Endothelial cell of umbilical vein (primary cell): Measurements from ENCODE around the gene CLEC5A. TPM values are rescaled to one million over a fixed set of nuclear protein-coding genes. Genes with fewer than 3 reads are reported as not detected.

Experiments
- BruUV-seq: library from RNA; stranded (reverse); fragments of 400-500 nt; replicated peaks from 2 replicates; lab custom pipeline; 2021; lab: Mats Ljungman, UMichigan
- CTCF ChIA-PET: fragments of 300-600, 350-600 bp; sonication (Branson Sonifier 250); formaldehyde crosslinking; loops from one replicate; lab custom pipeline; 2021; ENCODE audit warnings: antibody characterized with exemption, inconsistent platforms; lab: Charles Lee
- POLR2A ChIA-PET: fragments of 300-600, 350-600 bp; sonication (Branson Sonifier 250); formaldehyde crosslinking; loops from one replicate; lab custom pipeline; 2021; ENCODE audit warnings: antibody characterized with exemption, inconsistent platforms; lab: Charles Lee
- DNase-seq: peaks from one replicate; pipeline ENCODE4 v3.0.0-alpha.2; 2011; ENCODE audit warnings: low read depth, low spot score
- FAIRE-seq: peaks from 2 replicates; lab custom pipeline; 2011; peaks lifted over from hg19 to GRCh38; lab: Jason Lieb, UNC
- H2AFZ ChIP-seq: 2 replicates; pipeline ENCODE4 v1.6.0; 2012; ENCODE audit warnings: low read depth, low read length, control low read depth, inconsistent platforms
- H3K27ac ChIP-seq: 2 replicates; pipeline ENCODE4 v1.5.1; 2011; ENCODE audit warnings: low read depth, mild to moderate bottlenecking, control low read depth, low read length, moderate library complexity; ENCODE audit not compliant: insufficient read depth
- H3K27me3 ChIP-seq, 2 experiments: 2 replicates each; pipeline versions ENCODE4 v1.6.0 to v1.6.1; 2011; ENCODE audit warnings: low read length in 2 of 2, mixed read lengths in 1 of 2; ENCODE audit not compliant: control insufficient read depth in 2 of 2, insufficient read depth in 2 of 2
- H3K36me3 ChIP-seq, 2 experiments: 2 replicates in 1 of 2; 3 replicates in 1 of 2; pipeline ENCODE4 v1.5.1; 2011; ENCODE audit warnings: low read length in 2 of 2, mild to moderate bottlenecking in 1 of 2, moderate library complexity in 1 of 2; ENCODE audit not compliant: control insufficient read depth in 2 of 2, insufficient read depth in 2 of 2; ENCODE audit errors: extremely low read depth in 1 of 2
- H3K4me1 ChIP-seq: 3 replicates; pipeline ENCODE4 v1.5.1; 2011; ENCODE audit warnings: mild to moderate bottlenecking, low read length; ENCODE audit not compliant: control insufficient read depth, insufficient read depth; ENCODE audit errors: extremely low read depth
- H3K4me2 ChIP-seq: 2 replicates; pipeline ENCODE4 v1.6.1; 2011; ENCODE audit warnings: low read length, control low read depth, mixed read lengths; ENCODE audit not compliant: insufficient read depth
- H3K4me3 ChIP-seq, 3 experiments: fragments of 200-600 bp in 1 of 3; sonication (generic), shearing (Covaris generic) in 1 of 3; replicated peaks in 1 of 3; 2 replicates each; pipeline ENCODE4 v1.5.1; 2011 to 2016; ENCODE audit warnings: control low read depth in 3 of 3, low read length in 3 of 3, mild to moderate bottlenecking in 2 of 3, inconsistent platforms in 1 of 3, low read depth in 1 of 3, moderate library complexity in 1 of 3; ENCODE audit not compliant: insufficient read depth in 1 of 3
- H3K79me2 ChIP-seq: 2 replicates; pipeline ENCODE4 v1.6.0; 2012; ENCODE audit warnings: low read length, inconsistent platforms; ENCODE audit not compliant: control insufficient read depth, insufficient read depth
- H3K9ac ChIP-seq: replicated peaks from 2 replicates; pipeline ENCODE3; 2011; ENCODE audit warnings: low read length, control low read depth; ENCODE audit not compliant: insufficient read depth; ENCODE audit errors: extremely low read depth
- H3K9me1 ChIP-seq: replicated peaks from 3 replicates; pipeline ENCODE4 v1.6.0; 2011; ENCODE audit warnings: mild to moderate bottlenecking, low read length; ENCODE audit not compliant: control insufficient read depth, insufficient read depth; ENCODE audit errors: extremely low read depth
- H3K9me3 ChIP-seq: replicated peaks from 2 replicates; pipeline ENCODE4 v1.5.1; 2012; ENCODE audit warnings: low read length, inconsistent platforms; ENCODE audit not compliant: control insufficient read depth, insufficient read depth
- H4K20me1 ChIP-seq: replicated peaks from 2 replicates; pipeline ENCODE3; 2011; ENCODE audit warnings: mild to moderate bottlenecking, low read length; ENCODE audit not compliant: control insufficient read depth, insufficient read depth; ENCODE audit errors: extremely low read depth
- EZH2 ChIP-seq: IDR thresholded peaks from 2 replicates; pipeline ENCODE4 v1.6.1; 2012; ENCODE audit warnings: borderline replicate concordance, low read depth, mild to moderate bottlenecking, moderate library complexity, low read length, inconsistent platforms; ENCODE audit not compliant: severe bottlenecking
- FOS ChIP-seq: IDR thresholded peaks from 2 replicates; pipeline ENCODE4 v1.6.1; 2011; ENCODE audit warnings: mild to moderate bottlenecking, low read length, moderate library complexity, borderline replicate concordance; ENCODE audit not compliant: insufficient read depth
- GATA2 ChIP-seq: IDR thresholded peaks from 2 replicates; pipeline ENCODE4 v1.7.0; 2011; ENCODE audit warnings: low read depth, mild to moderate bottlenecking, moderate library complexity, mixed read lengths, low read length; ENCODE audit not compliant: insufficient read length, insufficient read depth
- JUN ChIP-seq: IDR thresholded peaks from 2 replicates; pipeline ENCODE4 v1.6.1; 2011; ENCODE audit warnings: borderline replicate concordance, low read depth; ENCODE audit not compliant: insufficient read length, insufficient read depth
- MAX ChIP-seq: IDR thresholded peaks from 2 replicates; pipeline ENCODE4 v1.6.1; 2011; ENCODE audit not compliant: insufficient read depth, insufficient read length
- MYC ChIP-seq: IDR thresholded peaks from one replicate; pipeline ENCODE4 v1.6.1; 2011; ENCODE audit warnings: mild to moderate bottlenecking, low read depth, low read length
- POLR2A ChIP-seq: IDR thresholded peaks from 2 replicates; pipeline ENCODE4 v1.6.1; 2012; ENCODE audit warnings: low read depth, mild to moderate bottlenecking, control low read depth, low read length
- POLR2AphosphoS5 ChIP-seq: IDR thresholded peaks from 2 replicates; pipeline ENCODE4 v1.6.1; 2012; ENCODE audit warnings: low read depth, mild to moderate bottlenecking, control low read depth, low read length, moderate library complexity; ENCODE audit not compliant: insufficient read depth
- dilution Hi-C: fragments of 300-500 bp; cut with MboI; formaldehyde crosslinking; loops from one replicate; pipeline ENCODE4 v1.15.0; 2019; ENCODE audit warnings: low sequenced_read_pairs; ENCODE audit not compliant: extremely low pct_ligation_motif_present
- intact Hi-C: fragments of 100-400 bp; cut with micrococcal nuclease; formaldehyde crosslinking; loops from one replicate; pipeline ENCODE4 v1.10.0; 2022
- polyA plus RNA-seq, 4 experiments: library from polyadenylated mRNA; depleted of rRNA in 3 of 4; stranded (reverse) in 3 of 4; unstranded in 1 of 4; fragments of >200 nt; gene quantifications; 2 replicates each; pipeline versions ENCODE4 v1.2.1 to v1.2.3, GENCODE V29; 2011 to 2012; ENCODE audit warnings: missing spikeins in 1 of 4
- total RNA-seq: library from RNA; stranded (reverse); gene quantifications from 2 replicates; pipeline ENCODE4 v1.2.3, GENCODE V29; 2021
- TF ChIP-seq, protein P1 (sequence below), 2 donors: IDR thresholded peaks; 1 replicate in 1 of 2; 2 replicates in 1 of 2; pipeline ENCODE4 v1.5.1; 2011; ENCODE audit warnings: low read length in 2 of 2, mild to moderate bottlenecking in 2 of 2, moderate library complexity in 2 of 2, control low read depth in 1 of 2, inconsistent platforms in 1 of 2, low read depth in 1 of 2; ENCODE audit not compliant: insufficient read depth in 1 of 2; ENCODE audit errors: extremely low read depth in 1 of 2

The CLEC5A gene
- total and polyA plus RNA-seq, 2 donors (not counting 3 experiments of a cell fraction or from before 2014, with no cell fraction given), result not detected

GRCh38 chr7:141877365-141877764 is 69.4 kb downstream of the CLEC5A start:
- no peaks in the 10 kb centered on the region for H3K79me2 ChIP-seq
- intact Hi-C loops, result no loop called here
- no peaks in the 10 kb centered on the region for H3K36me3 ChIP-seq
- dilution Hi-C loops, result no loop called here
- no peaks in the 10 kb centered on the region for H3K27me3 ChIP-seq
- H3K4me2 ChIP-seq, result no peak overlapping the region
- CTCF ChIA-PET, result no interaction called here
- no peak overlapping the region for H3K9ac ChIP-seq
- no peaks in the 10 kb centered on the region for H4K20me1 ChIP-seq
- no peak for FAIRE-seq
- no TSS peak for BruUV-seq
- no peaks in the 10 kb centered on the region for H3K9me3 ChIP-seq
- H3K4me3 ChIP-seq, result no peak overlapping the region
- no peak for DNase-seq
- H3K9me1 ChIP-seq, result no peaks in the 10 kb centered on the region
- POLR2A ChIA-PET, result no interaction called here
- H2AFZ ChIP-seq, result no peak overlapping the region
- no peak overlapping the region for H3K27ac ChIP-seq
- no peak for TF ChIP-seq EZH2
- TF ChIP-seq POLR2AphosphoS5, result no peak
- no peak for TF ChIP-seq GATA2
- TF ChIP-seq FOS, result no peak
- TF ChIP-seq MYC, result no peak
- TF ChIP-seq MAX, result no peak
- TF ChIP-seq POLR2A, result no peak
- no peak for TF ChIP-seq JUN
- TF ChIP-seq, protein P1, sequence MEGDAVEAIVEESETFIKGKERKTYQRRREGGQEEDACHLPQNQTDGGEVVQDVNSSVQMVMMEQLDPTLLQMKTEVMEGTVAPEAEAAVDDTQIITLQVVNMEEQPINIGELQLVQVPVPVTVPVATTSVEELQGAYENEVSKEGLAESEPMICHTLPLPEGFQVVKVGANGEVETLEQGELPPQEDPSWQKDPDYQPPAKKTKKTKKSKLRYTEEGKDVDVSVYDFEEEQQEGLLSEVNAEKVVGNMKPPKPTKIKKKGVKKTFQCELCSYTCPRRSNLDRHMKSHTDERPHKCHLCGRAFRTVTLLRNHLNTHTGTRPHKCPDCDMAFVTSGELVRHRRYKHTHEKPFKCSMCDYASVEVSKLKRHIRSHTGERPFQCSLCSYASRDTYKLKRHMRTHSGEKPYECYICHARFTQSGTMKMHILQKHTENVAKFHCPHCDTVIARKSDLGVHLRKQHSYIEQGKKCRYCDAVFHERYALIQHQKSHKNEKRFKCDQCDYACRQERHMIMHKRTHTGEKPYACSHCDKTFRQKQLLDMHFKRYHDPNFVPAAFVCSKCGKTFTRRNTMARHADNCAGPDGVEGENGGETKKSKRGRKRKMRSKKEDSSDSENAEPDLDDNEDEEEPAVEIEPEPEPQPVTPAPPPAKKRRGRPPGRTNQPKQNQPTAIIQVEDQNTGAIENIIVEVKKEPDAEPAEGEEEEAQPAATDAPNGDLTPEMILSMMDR (IDR thresholded peaks at IDR 0.05; ENCODE audit: extremely low read depth in 1 of 2, insufficient read depth in 1 of 2, low read depth in 1 of 2, low read length in 2 of 2), result no peak
- H3K4me1 ChIP-seq, result no peaks in the 10 kb centered on the region

Other genes starting within 250 kb of the CLEC5A start
- 25.9 and 35.0 TPM in 2 replicates for gene DENND11, start 244.8 kb downstream of the CLEC5A start, total RNA-seq
- gene DENND11, start 244.8 kb downstream of the CLEC5A start, polyA plus RNA-seq, result 11.6 and 14.7 TPM in 2 replicates
- gene WEE2, start 238.6 kb downstream of the CLEC5A start, total RNA-seq, result not detected in 2 replicates
- not detected in 2 replicates for gene WEE2, start 238.6 kb downstream of the CLEC5A start, polyA plus RNA-seq
- 164 and 169 TPM in 2 replicates for gene SSBP1, start 208.6 kb downstream of the CLEC5A start, total RNA-seq
- 60.0 and 77.9 TPM in 2 replicates for gene SSBP1, start 208.6 kb downstream of the CLEC5A start, polyA plus RNA-seq
- 1.3 and 2.0 TPM in 2 replicates for gene TAS2R3, start 182.9 kb downstream of the CLEC5A start, total RNA-seq
- gene TAS2R3, start 182.9 kb downstream of the CLEC5A start, polyA plus RNA-seq, result 0.08 TPM in 2 replicates
- gene TAS2R4, start 170.3 kb downstream of the CLEC5A start, total RNA-seq, result 0.88 and 1.4 TPM in 2 replicates
- 0.18 and 0.30 TPM in 2 replicates for gene TAS2R4, start 170.3 kb downstream of the CLEC5A start, polyA plus RNA-seq
- gene TAS2R5, start 156.8 kb downstream of the CLEC5A start, total RNA-seq, result 0.85 and 2.0 TPM in 2 replicates
- gene TAS2R5, start 156.8 kb downstream of the CLEC5A start, polyA plus RNA-seq, result 1.3 and 1.6 TPM in 2 replicates
- not detected in 2 replicates for gene PRSS37, start 105.5 kb downstream of the CLEC5A start, total RNA-seq
- not detected in 2 replicates for gene PRSS37, start 105.5 kb downstream of the CLEC5A start, polyA plus RNA-seq
- gene OR9A4, start 30.6 kb downstream of the CLEC5A start, total RNA-seq, result not detected in 2 replicates
- not detected in 2 replicates for gene OR9A4, start 30.6 kb downstream of the CLEC5A start, polyA plus RNA-seq
- gene TAS2R38, start 26.8 kb upstream of the CLEC5A start, total RNA-seq, result not detected in 2 replicates
- gene TAS2R38, start 26.8 kb upstream of the CLEC5A start, polyA plus RNA-seq, result not detected in 2 replicates
- gene MGAM, start 48.9 kb upstream of the CLEC5A start, total RNA-seq, result not detected in 2 replicates
- gene MGAM, start 48.9 kb upstream of the CLEC5A start, polyA plus RNA-seq, result not detected in 2 replicates
- not detected in 2 replicates for gene MGAM2, start 164.7 kb upstream of the CLEC5A start, total RNA-seq
- not detected in 2 replicates for gene MGAM2, start 164.7 kb upstream of the CLEC5A start, polyA plus RNA-seq